A549 (cell line): ENCODE results near the gene PITPNM3. TPM values are rescaled to one million over a fixed set of nuclear protein-coding genes. Genes with fewer than 3 reads are reported as not detected.

Source experiments
- ATAC-seq, 2 experiments: fragments of 200-7000 bp in 1 of 2; fragments of >200 bp in 1 of 2; cut with Nextera tagmentation in 1 of 2; cut with Tn5 transposase in 1 of 2; 3 replicates each; pipeline versions ENCODE4 v1.8.0 to v1.9.1; 2018 to 2020; ENCODE audit warnings: mild to moderate bottlenecking in 1 of 2, moderate library complexity in 1 of 2
- CTCF ChIA-PET: fragments of 300-600 bp; sonication (Branson Sonifier 250); formaldehyde crosslinking; extraction: SDS; loops from one replicate; lab custom pipeline; 2021; ENCODE audit warnings: antibody characterized with exemption, inconsistent platforms; lab: Yijun Ruan, JAX
- POLR2A ChIA-PET: fragments of 350-600 bp; formaldehyde crosslinking; extraction: SDS; loops from one replicate; lab custom pipeline; 2021; ENCODE audit warnings: antibody characterized with exemption, inconsistent platforms; lab: Yijun Ruan, JAX
- DNase-seq, 2 experiments: peaks; one replicate each; pipeline versions ENCODE4 v3.0.0 to v3.0.0-alpha.2; 2011 to 2016; ENCODE audit warnings: low read depth in 1 of 2, low spot score in 1 of 2
- FAIRE-seq: peaks from 2 replicates; lab custom pipeline; 2011; peaks lifted over from hg19 to GRCh38; lab: Jason Lieb, UNC
- H3K27ac ChIP-seq, 2 experiments: fragments of >200 bp; sonication (Bioruptor Twin); formaldehyde crosslinking; 3 replicates each; pipeline ENCODE4 v1.5.1; 2016 to 2017
- H3K4me1 ChIP-seq: fragments of >200 bp; sonication (Bioruptor Twin); formaldehyde crosslinking; 3 replicates; pipeline ENCODE4 v1.6.1; 2016
- H3K4me2 ChIP-seq: fragments of >200 bp; sonication (Bioruptor Twin); formaldehyde crosslinking; 3 replicates; pipeline ENCODE4 v1.6.1; 2016
- H3K4me3 ChIP-seq: fragments of >200 bp; sonication (Bioruptor Twin); formaldehyde crosslinking; 3 replicates; pipeline ENCODE4 v1.5.1; 2016
- H3K9me3 ChIP-seq: fragments of >200 bp; sonication (Bioruptor Twin); formaldehyde crosslinking; 3 replicates; pipeline ENCODE4 v1.6.1; 2016
- ATOH8 ChIP-seq: fragments of 250-450 bp; sonication (Bioruptor Pico); IDR thresholded peaks from 2 replicates; pipeline ENCODE4 v1.5.0; 2020; ENCODE audit warnings: low read depth, mild to moderate bottlenecking, moderate library complexity
- BHLHE40 ChIP-seq: IDR thresholded peaks from 2 replicates; pipeline ENCODE4 v1.6.1; 2012; ENCODE audit warnings: low read depth, low read length, inconsistent platforms
- CBX8 ChIP-seq: fragments of 200-600 bp; sonication (generic); IDR thresholded peaks from 2 replicates; pipeline ENCODE4 v1.6.1; 2016
- CEBPB ChIP-seq, 2 experiments: fragments of >200 bp in 1 of 2; sonication (Bioruptor Twin) in 1 of 2; formaldehyde crosslinking in 1 of 2; IDR thresholded peaks; 2 replicates each; pipeline ENCODE4 v1.6.1; 2012 to 2016
- CHD2 ChIP-seq: fragments of 150-350 bp; IDR thresholded peaks from 2 replicates; pipeline ENCODE4 v1.6.1; 2014; ENCODE audit warnings: low read length; ENCODE audit not compliant: partially characterized antibody
- CHD4 ChIP-seq: fragments of 200-600 bp; sonication (generic); IDR thresholded peaks from 2 replicates; pipeline ENCODE4 v1.6.1; 2016; ENCODE audit warnings: antibody characterized with exemption, mild to moderate bottlenecking, borderline replicate concordance
- E2F6 ChIP-seq: IDR thresholded peaks from 2 replicates; pipeline ENCODE4 v1.6.1; 2012; ENCODE audit warnings: low read depth, borderline replicate concordance
- EHMT2 ChIP-seq: fragments of 200-600 bp; sonication (generic); IDR thresholded peaks from 2 replicates; pipeline ENCODE4 v1.6.1; 2016; ENCODE audit warnings: antibody characterized with exemption, low read depth, mild to moderate bottlenecking, moderate library complexity
- ELK1 ChIP-seq: fragments of 150-350 bp; IDR thresholded peaks from 2 replicates; pipeline ENCODE4 v1.6.1; 2014; ENCODE audit warnings: low read depth, mild to moderate bottlenecking, low read length
- FOSB ChIP-seq: fragments of 250-450 bp; sonication (Bioruptor Pico); IDR thresholded peaks from 2 replicates; pipeline ENCODE4 v1.5.0; 2020; ENCODE audit warnings: mild to moderate bottlenecking, moderate library complexity
- FOXS1 ChIP-seq: fragments of 250-450 bp; sonication (Bioruptor Pico); IDR thresholded peaks from 2 replicates; pipeline ENCODE4 v1.5.0; 2020; ENCODE audit warnings: mild to moderate bottlenecking, moderate library complexity
- GATA3 ChIP-seq: IDR thresholded peaks from 2 replicates; pipeline ENCODE4 v1.6.1; 2012; ENCODE audit warnings: borderline replicate concordance
- HES2 ChIP-seq: fragments of >200 bp; sonication (Bioruptor Twin); formaldehyde crosslinking; IDR thresholded peaks from 2 replicates; pipeline ENCODE4 v1.6.1; 2016
- HOXA7 ChIP-seq: fragments of 250-450 bp; sonication (Bioruptor Pico); IDR thresholded peaks from 2 replicates; pipeline ENCODE4 v1.5.0; 2020; ENCODE audit warnings: mild to moderate bottlenecking, moderate library complexity
- MAFK ChIP-seq: fragments of 450-650 bp; IDR thresholded peaks from 2 replicates; pipeline ENCODE4 v1.6.1; 2014; ENCODE audit not compliant: partially characterized antibody
- MAX ChIP-seq: IDR thresholded peaks from 2 replicates; pipeline ENCODE4 v1.6.1; 2012
- MAZ ChIP-seq: fragments of 150-350 bp; IDR thresholded peaks from 2 replicates; pipeline ENCODE4 v1.6.1; 2014; ENCODE audit warnings: antibody characterized with exemption, low read depth, low read length, borderline replicate concordance
- NPAS2 ChIP-seq: fragments of 250-450 bp; sonication (Bioruptor Pico); IDR thresholded peaks from 2 replicates; pipeline ENCODE4 v1.8.0; 2022; ENCODE audit warnings: mild to moderate bottlenecking, moderate library complexity, borderline replicate concordance
- REST ChIP-seq: fragments of 200-600 bp; sonication (generic); IDR thresholded peaks from 2 replicates; pipeline ENCODE4 v1.6.1; 2016; ENCODE audit warnings: antibody characterized with exemption, mild to moderate bottlenecking, moderate library complexity
- SREBF2 ChIP-seq: fragments of 450-650 bp; IDR thresholded peaks from 2 replicates; pipeline ENCODE4 v1.6.1; 2014; ENCODE audit warnings: mild to moderate bottlenecking, moderate library complexity
- TP53 ChIP-seq: fragments of 250-450 bp; sonication (Bioruptor Pico); IDR thresholded peaks from 2 replicates; pipeline ENCODE4 v1.5.0; 2021; ENCODE audit warnings: mild to moderate bottlenecking, moderate library complexity
- WGBS: methylation state at CpG from one replicate; pipeline ENCODE4 v1.1.6; 2017; ENCODE audit errors: missing lambda C conversion rate; 5-methylcytosine and 5-hydroxymethylcytosine counted together
- polyA plus RNA-seq, 4 experiments: library from polyadenylated mRNA; depleted of rRNA in 3 of 4; stranded (reverse); fragments of >200 nt; fragmentation: RNase III in 1 of 4; extraction: RNeasy Plus Mini Kit Qiagen cat#74134 plus additional on column Dnase treatment in 1 of 4; gene quantifications; 2 replicates in 3 of 4; 3 replicates in 1 of 4; pipeline ENCODE4 v1.2.3, GENCODE V29; 2011 to 2017

PITPNM3 gene
- polyA plus RNA-seq, 2 of the 4 experiments (the other 2 are of a cell fraction) = 0.80 to 2.2 TPM

GRCh38 chr17:6512552-6512951, 43.8 kb downstream of the PITPNM3 start:
- FAIRE-seq = peak; percentile 67
- ATAC-seq = no peak
- WGBS = 42% methylated on average over 2 of the region's 2 CpGs
- TF ChIP-seq TP53 (CRISPR knock-in tag) = no peak
- no peak for TF ChIP-seq CEBPB (IDR thresholded peaks at IDR 0.05)
- no peak for TF ChIP-seq MAX
- TF ChIP-seq E2F6 = no peak
- TF ChIP-seq NPAS2 (CRISPR knock-in tag) = no peak
- TF ChIP-seq EHMT2 = no peak
- TF ChIP-seq REST = no peak
- no peak for TF ChIP-seq GATA3
- no peak for TF ChIP-seq MAZ
- TF ChIP-seq HOXA7 (CRISPR knock-in tag) = no peak
- TF ChIP-seq CHD4 = no peak
- no peak for TF ChIP-seq HES2
- no peak for TF ChIP-seq FOSB
- ChIA-PET POLR2A (no interaction called here), CTCF (interaction anchor here (1.1 to 2.0 kb wide), 2 partner anchors 10 to 39 kb away, joined by 4 to 6 read pairs; no protein-coding TSS in a partner anchor)
- H3K9me3 ChIP-seq = no peaks in the 10 kb centered on the region
- H3K4me3 ChIP-seq = no peak overlapping the region
- no peak overlapping the region for H3K4me2 ChIP-seq
- H3K27ac ChIP-seq = no peak overlapping the region
- H3K4me1 ChIP-seq = peaks cover 32% of the 10 kb centered on the region
- DNase-seq = no peak

GRCh38 chr17:6510321-6510977, 45.9 kb downstream of the PITPNM3 start:
- H3K4me3 ChIP-seq = no peak overlapping the region
- no peak for TF ChIP-seq FOXS1
- TF ChIP-seq SREBF2 = no peak
- no peak for TF ChIP-seq CHD2
- no peak for TF ChIP-seq CBX8
- TF ChIP-seq BHLHE40 = no peak
- TF ChIP-seq ELK1 = no peak
- TF ChIP-seq ATOH8 (CRISPR knock-in tag) = no peak
- TF ChIP-seq MAFK = no peak
- TF ChIP-seq, all 56 proteins: peak for 0
- DNase-seq = no peak
- no peak for ATAC-seq
- H3K4me2 ChIP-seq = peak overlapping the region; percentile 17; the same call in 1 of the 3 replicates
- H3K4me1 ChIP-seq = peaks cover 53% of the 10 kb centered on the region
- ChIA-PET POLR2A (no interaction called here), CTCF (interaction anchor here (1.2 to 6.7 kb wide), 2 partner anchors 37 to 40 kb away, joined by 3 to 46 read pairs; no protein-coding TSS in a partner anchor)
- FAIRE-seq = no peak
- no peaks in the 10 kb centered on the region for H3K9me3 ChIP-seq
- peak overlapping the region in 1 of 2 experiments; percentile 55; a peak in 3 of 6 replicates for H3K27ac ChIP-seq
- WGBS = 75% methylated on average over 9 of the region's 9 CpGs
